HG03139 (cell line): ENCODE data around the gene RBMS3.
"Not testable (repeated sequence)": the region's sequence is repeated elsewhere in the genome, so short reads cannot be mapped to it uniquely, and the experiment has no call there.

Experiments used
- ATAC-seq: cut with Tn5 transposase; IDR thresholded peaks from one replicate; pipeline ENCODE4 v1.9.1; 2021; ENCODE audit not compliant: unreplicated experiment

The RBMS3 gene

DNA sequence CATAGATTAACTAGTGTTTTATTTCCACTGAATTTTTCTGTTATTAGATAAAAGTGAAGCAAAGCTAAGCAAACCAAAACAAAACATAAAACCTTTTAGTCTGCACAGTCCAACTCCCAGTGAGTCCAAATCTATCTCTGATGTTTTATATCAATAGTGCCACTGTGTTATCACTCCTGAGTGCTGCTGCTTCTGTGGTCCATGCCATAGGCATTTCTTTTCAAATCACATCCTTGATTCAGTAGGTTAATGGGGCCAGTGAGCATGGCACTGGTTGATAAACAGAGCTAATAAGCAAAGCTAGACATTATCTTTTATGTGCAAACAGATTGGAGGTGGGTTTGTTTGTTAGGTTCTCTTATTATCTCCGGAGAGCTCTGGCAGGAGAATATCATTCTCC, 30.0 kb downstream of the RBMS3 start:
- ATAC-seq = no peak

DNA sequence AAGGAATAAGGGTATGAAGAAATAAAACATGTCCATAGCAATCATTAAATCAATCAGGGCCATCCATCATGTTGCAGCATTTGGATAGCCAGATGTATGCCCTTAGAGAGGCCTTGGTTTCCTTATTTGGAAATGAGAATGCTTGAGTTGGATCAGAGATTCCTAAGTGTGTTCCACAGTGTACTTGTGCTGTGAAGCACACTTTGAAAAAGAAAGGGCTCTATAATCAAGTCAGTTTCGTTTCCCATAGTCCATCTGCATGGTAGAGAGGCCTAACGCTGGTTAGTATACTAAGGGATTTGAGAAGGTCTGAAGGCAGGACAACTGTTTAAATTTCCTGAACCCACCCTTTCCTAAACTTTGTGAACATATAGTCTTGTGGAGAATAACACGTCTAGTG, 30.9 kb downstream of the RBMS3 start:
- ATAC-seq = no peak

GRCh38 chr3:29312395-29312794, 31.5 kb downstream of the RBMS3 start:
- no peak for ATAC-seq

DNA sequence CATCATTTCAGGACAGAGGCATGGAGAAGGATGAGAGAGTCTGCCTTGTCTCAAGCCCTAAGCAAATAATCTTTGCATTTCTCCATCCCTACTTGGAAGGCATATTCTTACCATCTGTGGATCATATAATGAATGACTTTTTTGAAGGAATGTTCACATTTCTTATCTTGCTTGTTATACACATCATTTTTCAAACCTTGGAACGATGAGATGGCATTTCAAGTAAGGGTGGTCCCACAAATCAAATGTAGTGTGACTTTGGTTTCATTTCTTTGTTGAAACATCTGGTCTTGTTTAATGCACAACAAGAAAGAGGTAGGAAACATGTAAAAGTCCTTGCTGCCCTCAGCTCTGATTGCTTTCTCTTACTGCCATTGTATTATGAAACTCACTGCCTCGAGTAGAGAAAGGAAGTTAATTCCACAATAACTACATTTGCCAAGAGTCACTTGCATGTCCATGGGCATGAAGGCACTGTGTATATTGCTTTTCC, 32.1 kb downstream of the RBMS3 start:
- ATAC-seq = no peak

DNA sequence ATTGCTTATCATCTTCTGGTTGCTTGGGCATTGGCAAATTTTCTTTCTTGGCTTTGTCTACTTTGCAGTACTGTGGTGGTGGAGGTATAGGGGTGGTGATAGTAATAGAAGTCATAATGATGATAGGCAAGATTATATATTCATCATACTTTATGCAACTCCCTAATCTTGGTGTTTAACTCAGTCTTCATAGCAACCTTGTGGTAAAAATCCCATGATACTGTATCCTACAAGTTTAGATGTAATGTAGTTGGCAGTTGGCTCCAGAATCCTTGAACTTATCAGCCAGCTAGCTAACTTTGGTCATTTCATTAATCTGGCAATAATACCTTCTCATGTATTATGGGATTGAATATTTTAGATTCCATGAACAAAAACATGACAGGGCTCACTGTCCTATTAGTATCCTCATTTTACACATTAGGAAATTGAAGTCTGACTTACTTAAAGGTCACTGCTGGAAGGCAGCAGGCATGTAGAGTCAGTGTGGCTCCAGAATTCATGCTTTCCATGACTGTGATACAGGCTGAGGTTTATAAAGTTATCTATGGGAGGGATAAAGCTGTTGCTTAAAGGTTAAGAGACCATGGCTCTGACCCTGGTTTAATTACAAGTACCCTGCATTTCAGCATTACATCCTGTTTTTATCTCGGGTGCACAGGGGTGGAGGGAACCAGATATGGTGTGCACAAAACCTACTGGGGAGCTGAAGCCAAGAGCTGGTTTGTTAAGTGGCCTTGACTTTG, 33.3 kb downstream of the RBMS3 start:
- no peak for ATAC-seq

DNA sequence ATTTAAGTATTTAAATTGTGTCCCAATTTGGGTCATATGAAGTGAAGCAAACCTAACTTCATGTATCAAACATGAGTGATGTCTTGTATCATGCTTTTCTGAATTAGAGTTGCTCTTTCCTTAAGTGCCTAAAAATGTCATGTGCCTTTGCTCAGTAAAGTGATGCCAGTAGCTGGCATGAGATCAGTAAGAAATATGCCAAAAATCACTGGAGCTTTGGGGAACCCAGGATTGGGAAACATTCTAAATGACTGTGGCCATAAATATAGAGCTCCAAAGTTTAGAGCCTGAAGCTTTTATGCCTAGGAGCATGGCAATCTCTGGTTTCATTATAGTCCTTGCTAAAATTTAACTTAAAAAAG, 33.8 kb downstream of the RBMS3 start:
- no peak for ATAC-seq

- no peak for ATAC-seq
These were observed 36.8 kb downstream of the RBMS3 start for GRCh38 chr3:29317659-29318173.

DNA sequence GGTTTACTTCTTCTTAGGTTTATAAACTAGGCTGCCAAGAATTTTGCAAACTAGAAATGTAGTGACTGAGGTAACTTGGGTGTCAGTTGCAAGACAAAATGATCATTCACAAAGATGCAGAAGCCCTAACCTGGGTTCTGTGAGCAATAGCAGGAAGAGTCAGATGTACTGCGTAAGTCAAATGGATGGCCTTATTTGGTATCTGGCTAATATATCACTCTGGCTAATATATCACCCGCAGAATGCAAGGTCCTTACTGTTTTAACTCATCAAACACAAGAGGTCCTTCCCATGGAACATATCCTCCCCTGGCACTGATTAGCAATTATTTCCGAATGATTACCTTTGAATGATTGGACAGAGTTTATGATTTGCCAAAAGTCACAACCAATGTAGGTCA, 37.4 kb downstream of the RBMS3 start:
- no peak for ATAC-seq

DNA sequence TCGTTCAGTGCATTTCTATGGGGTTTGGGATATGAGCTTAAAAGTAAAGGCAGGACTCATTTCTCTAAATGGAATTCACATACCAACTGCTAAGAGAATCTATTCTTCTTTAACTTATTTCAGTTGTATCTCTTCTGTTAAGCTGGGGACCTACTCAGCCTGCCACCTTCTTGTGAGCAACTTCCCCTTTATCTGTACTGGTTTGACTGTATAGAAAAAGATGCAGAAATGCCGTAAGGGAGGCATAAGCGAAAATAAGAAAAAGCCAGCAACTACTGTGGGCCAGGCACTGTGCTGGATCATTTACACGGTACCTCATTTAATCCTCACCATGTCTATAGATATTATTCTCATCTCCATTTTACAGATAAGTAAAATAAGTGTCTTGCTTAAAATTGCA, 38.4 kb downstream of the RBMS3 start:
- ATAC-seq = peak; percentile 57

GRCh38 chr3:29319798-29320197, 38.9 kb downstream of the RBMS3 start:
- no peak for ATAC-seq

GRCh38 chr3:29322586-29322985, 41.7 kb downstream of the RBMS3 start:
- no peak for ATAC-seq

- ATAC-seq = peak; percentile 98
These were observed 43.3 kb downstream of the RBMS3 start for GRCh38 chr3:29324180-29324651.

- ATAC-seq = not testable (repeated sequence)
These were observed 45.7 kb downstream of the RBMS3 start for GRCh38 chr3:29326540-29326939.

DNA sequence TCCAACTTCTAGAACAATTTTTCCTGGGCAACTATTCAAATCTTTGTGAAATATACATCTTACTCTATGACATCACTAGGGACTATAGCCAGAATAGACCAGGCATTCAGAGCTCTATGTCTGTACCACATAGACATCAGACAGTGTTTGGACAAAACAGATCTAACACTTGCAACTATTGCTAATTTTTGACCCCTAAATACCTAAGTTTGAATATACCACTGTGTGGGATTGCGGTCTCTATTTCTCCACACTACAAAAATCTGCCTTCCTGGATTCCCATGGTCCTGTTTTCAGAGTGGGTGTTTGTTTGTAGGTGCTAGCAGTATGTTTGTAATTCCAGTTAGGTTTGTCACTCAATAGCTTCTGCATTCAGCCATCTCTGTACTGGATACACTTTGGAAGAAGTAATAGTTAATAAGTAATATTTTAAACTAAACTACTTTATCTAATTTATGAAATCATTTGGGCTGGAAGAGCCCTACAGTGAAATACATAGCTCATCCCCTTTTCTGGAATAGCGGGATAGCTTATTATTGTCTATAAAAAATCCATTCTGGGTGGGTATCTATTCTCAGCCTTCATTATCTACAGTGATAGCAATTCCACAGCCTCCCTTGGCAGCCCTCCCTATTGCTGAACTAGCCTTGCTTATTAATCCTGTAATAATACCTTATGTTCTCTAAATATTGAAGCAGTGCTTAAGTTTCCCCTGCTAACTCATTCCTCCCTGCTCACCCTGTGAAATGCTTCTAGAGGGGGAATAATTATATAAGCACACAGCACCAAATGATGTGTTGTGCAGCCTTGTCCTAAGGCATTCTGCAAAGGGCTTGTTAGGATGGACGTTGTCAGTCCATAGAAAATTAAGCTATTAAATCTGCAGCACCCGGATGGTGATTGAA, 49.4 kb downstream of the RBMS3 start:
- ATAC-seq = no peak

- no peak for ATAC-seq
These were observed 50.2 kb downstream of the RBMS3 start for GRCh38 chr3:29331035-29331434.

- no peak for ATAC-seq
These were observed 50.8 kb downstream of the RBMS3 start for GRCh38 chr3:29331456-29332194.

DNA sequence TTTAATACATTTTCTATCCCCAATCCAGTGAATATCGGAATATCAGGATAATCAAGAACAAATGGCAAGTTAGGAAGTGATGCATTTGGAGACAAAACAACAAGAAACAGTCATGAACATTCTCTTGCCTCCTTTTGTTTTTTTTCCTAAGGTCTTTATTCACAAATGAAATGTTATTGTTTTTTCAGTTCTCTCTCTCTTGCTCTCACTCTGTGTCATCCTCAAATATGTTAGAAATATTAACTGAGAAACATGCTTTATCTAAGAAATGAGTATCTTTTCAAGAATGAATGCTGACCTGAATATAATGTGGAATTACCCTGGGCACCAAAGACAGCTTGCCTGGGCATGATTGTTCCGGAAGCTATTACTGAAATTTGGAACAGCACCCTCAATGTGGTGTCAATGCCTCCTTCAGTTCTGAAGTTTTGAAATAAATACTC, 51.3 kb downstream of the RBMS3 start:
- ATAC-seq = no peak

DNA sequence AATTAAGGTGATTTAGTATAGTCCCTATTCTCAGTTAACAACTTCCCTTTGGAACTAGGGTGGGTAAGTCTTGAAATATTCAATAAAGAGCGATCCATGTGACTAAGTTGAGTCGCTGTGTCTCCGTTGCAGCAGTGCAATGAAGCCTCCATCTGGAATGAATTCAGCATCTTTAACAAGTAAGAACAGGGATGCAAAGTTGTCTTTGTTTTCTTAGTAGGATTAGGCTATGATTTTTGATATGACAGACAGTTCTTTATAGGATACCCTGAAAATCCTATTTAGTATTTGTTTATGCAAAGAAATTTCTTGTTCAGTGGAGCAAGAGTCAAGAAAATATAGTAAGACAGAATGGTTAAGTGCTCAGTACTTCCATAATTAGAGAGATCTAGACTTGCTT, 52.7 kb downstream of the RBMS3 start:
- no peak for ATAC-seq

DNA sequence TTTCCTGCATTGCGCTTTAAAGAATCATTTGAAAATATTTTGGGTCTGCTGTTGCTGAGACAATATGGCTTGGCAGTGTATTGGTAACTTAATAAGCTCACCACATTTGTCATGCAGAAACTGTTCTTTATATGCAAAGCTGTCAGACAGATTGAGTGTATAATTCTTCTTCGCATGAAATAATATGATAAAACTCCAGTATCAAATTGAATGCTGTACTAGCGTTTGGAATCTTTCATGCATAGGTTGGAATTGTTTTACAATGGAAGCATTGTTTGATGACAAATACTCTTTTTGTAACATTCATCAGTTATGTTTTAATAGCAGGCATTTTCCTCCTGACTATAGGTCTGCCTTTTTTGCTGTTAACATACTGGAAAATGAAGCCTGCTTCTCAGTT, 53.8 kb downstream of the RBMS3 start:
- no peak for ATAC-seq

DNA sequence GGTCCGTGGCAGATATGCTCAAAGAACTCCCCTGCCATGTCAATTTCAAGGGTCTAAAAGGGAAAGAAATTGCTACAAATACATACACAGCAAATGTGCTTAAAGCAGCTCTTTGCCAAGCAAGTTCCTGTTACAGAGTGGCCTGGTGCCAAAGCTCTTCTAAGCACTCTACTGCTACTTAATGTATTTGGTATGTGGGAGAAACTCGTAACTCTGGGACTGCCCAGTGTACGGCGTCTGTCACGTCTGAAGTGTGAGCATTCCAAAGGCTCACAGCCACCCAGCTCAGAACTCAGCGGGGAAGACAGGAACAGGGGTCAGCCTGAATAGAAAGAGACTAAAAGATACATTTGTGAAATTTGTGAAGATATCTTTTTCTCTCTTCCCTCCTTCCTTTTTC, 54.6 kb downstream of the RBMS3 start:
- ATAC-seq = no peak

GRCh38 chr3:29335943-29336342, 55.1 kb downstream of the RBMS3 start:
- no peak for ATAC-seq
